SK-N-MC (cell line): ENCODE data around the gene MARCHF6.

Experiments used
- EZH2 ChIP-seq: fragments of 200-600 bp; sonication (generic); IDR thresholded peaks from one replicate; pipeline ENCODE4 v1.6.1; 2017; ENCODE audit warnings: antibody characterized with exemption
- POLR2AphosphoS5 ChIP-seq: IDR thresholded peaks from 2 replicates; pipeline ENCODE4 v1.6.1; 2012; ENCODE audit warnings: mild to moderate bottlenecking, low read depth, low read length, borderline replicate concordance

GRCh38 chr5:10355071-10355889 is 1.8 kb downstream of the MARCHF6 start:
- TF ChIP-seq POLR2AphosphoS5 (no peak), EZH2 (no peak)
